ENCODE results near the gene NPIPA1.
"Not testable (repeated sequence)": the region's sequence is repeated elsewhere in the genome, so short reads cannot be mapped to it uniquely, and the experiment has no call there.

Gene NPIPA1

GRCh38 chr16:14961405-14962186 lies 24.4 kb downstream of the NPIPA1 start:
- peaks cover 5% of the 10 kb centered on the region for H3K9me3 ChIP-seq (ENCODE audit: control insufficient read depth, low read length)
- no peak overlapping the region for H3K4me3 ChIP-seq (ENCODE audit: insufficient read depth, low read depth, low read length, poor library complexity, severe bottlenecking)
- H3K36me3 ChIP-seq (ENCODE audit: control insufficient read depth, insufficient read depth, low read length), result no peaks in the 10 kb centered on the region
- no peaks in the 10 kb centered on the region for H3K27me3 ChIP-seq (replicated peaks; ENCODE audit: control insufficient read depth, insufficient read depth, low read length, poor library complexity, severe bottlenecking)
- no peak overlapping the region for H3K27ac ChIP-seq (ENCODE audit: insufficient read depth, low read length, poor library complexity, severe bottlenecking)
- no peak for DNase-seq
- no peaks in the 10 kb centered on the region for H3K4me1 ChIP-seq (ENCODE audit: control insufficient read depth, insufficient read depth, low read length, poor library complexity, severe bottlenecking)

- no peak overlapping the region for H3K4me3 ChIP-seq (ENCODE audit: insufficient read depth, low read depth, low read length, poor library complexity, severe bottlenecking)
- DNase-seq, result no peak
- H3K27me3 ChIP-seq (replicated peaks; ENCODE audit: control insufficient read depth, insufficient read depth, low read length, poor library complexity, severe bottlenecking), result no peaks in the 10 kb centered on the region
- no peak overlapping the region for H3K27ac ChIP-seq (ENCODE audit: insufficient read depth, low read length, poor library complexity, severe bottlenecking)
- H3K4me1 ChIP-seq (ENCODE audit: control insufficient read depth, insufficient read depth, low read length, poor library complexity, severe bottlenecking), result no peaks in the 10 kb centered on the region
- peaks cover 5% of the 10 kb centered on the region for H3K9me3 ChIP-seq (ENCODE audit: control insufficient read depth, low read length)
- H3K36me3 ChIP-seq (ENCODE audit: control insufficient read depth, insufficient read depth, low read length), result no peaks in the 10 kb centered on the region
Observed at GRCh38 chr16:14963281-14964173, 26.3 kb downstream of the NPIPA1 start.

GRCh38 chr16:14965328-14965727 lies 28.1 kb downstream of the NPIPA1 start:
- Histone ChIP-seq H3K4me1 (ENCODE audit: control insufficient read depth, insufficient read depth, low read length, poor library complexity, severe bottlenecking) (no peaks in the 10 kb centered on the region), H3K4me3 (ENCODE audit: insufficient read depth, low read depth, low read length, poor library complexity, severe bottlenecking) (no peak overlapping the region), H3K27ac (ENCODE audit: insufficient read depth, low read length, poor library complexity, severe bottlenecking) (no peak overlapping the region), H3K9me3 (ENCODE audit: control insufficient read depth, low read length) (peaks cover 5% of the 10 kb centered on the region), H3K27me3 (replicated peaks; ENCODE audit: control insufficient read depth, insufficient read depth, low read length, poor library complexity, severe bottlenecking) (no peaks in the 10 kb centered on the region), H3K36me3 (ENCODE audit: control insufficient read depth, insufficient read depth, low read length) (no peaks in the 10 kb centered on the region)
- DNase-seq, result no peak

GRCh38 chr16:14969795-14970194 lies 32.6 kb downstream of the NPIPA1 start:
- H3K27me3 ChIP-seq (replicated peaks; ENCODE audit: control insufficient read depth, insufficient read depth, low read length, poor library complexity, severe bottlenecking); H3K36me3 ChIP-seq (ENCODE audit: control insufficient read depth, insufficient read depth, low read length): not testable (repeated sequence)

GRCh38 chr16:14971621-14972228 lies 34.5 kb downstream of the NPIPA1 start:
- H3K27me3 ChIP-seq (replicated peaks; ENCODE audit: control insufficient read depth, insufficient read depth, low read length, poor library complexity, severe bottlenecking); H3K4me1 ChIP-seq (ENCODE audit: control insufficient read depth, insufficient read depth, low read length, poor library complexity, severe bottlenecking); DNase-seq; H3K4me3 ChIP-seq (ENCODE audit: insufficient read depth, low read depth, low read length, poor library complexity, severe bottlenecking); H3K36me3 ChIP-seq (ENCODE audit: control insufficient read depth, insufficient read depth, low read length); H3K9me3 ChIP-seq (ENCODE audit: control insufficient read depth, low read length); H3K27ac ChIP-seq (ENCODE audit: insufficient read depth, low read length, poor library complexity, severe bottlenecking): not testable (repeated sequence)

More at GRCh38 chr16:14969795-14970194, 32.6 kb downstream of the NPIPA1 start:
- DNase-seq; H3K27ac ChIP-seq (ENCODE audit: insufficient read depth, low read length, poor library complexity, severe bottlenecking); H3K4me1 ChIP-seq (ENCODE audit: control insufficient read depth, insufficient read depth, low read length, poor library complexity, severe bottlenecking); H3K4me3 ChIP-seq (ENCODE audit: insufficient read depth, low read depth, low read length, poor library complexity, severe bottlenecking); H3K9me3 ChIP-seq (ENCODE audit: control insufficient read depth, low read length): not testable (repeated sequence)

GRCh38 chr16:14973785-14974322 lies 36.6 kb downstream of the NPIPA1 start:
- not testable (repeated sequence) for H3K27me3 ChIP-seq (replicated peaks; ENCODE audit: control insufficient read depth, insufficient read depth, low read length, poor library complexity, severe bottlenecking); H3K36me3 ChIP-seq (ENCODE audit: control insufficient read depth, insufficient read depth, low read length); H3K9me3 ChIP-seq (ENCODE audit: control insufficient read depth, low read length); H3K4me1 ChIP-seq (ENCODE audit: control insufficient read depth, insufficient read depth, low read length, poor library complexity, severe bottlenecking); DNase-seq
- Histone ChIP-seq H3K27ac (ENCODE audit: insufficient read depth, low read length, poor library complexity, severe bottlenecking) (peak overlapping the region; percentile 92), H3K4me3 (ENCODE audit: insufficient read depth, low read depth, low read length, poor library complexity, severe bottlenecking) (peak overlapping the region; percentile 97)

GRCh38 chr16:14974331-14974655 lies 37.0 kb downstream of the NPIPA1 start:
- H3K36me3 ChIP-seq (ENCODE audit: control insufficient read depth, insufficient read depth, low read length); H3K9me3 ChIP-seq (ENCODE audit: control insufficient read depth, low read length); H3K27me3 ChIP-seq (replicated peaks; ENCODE audit: control insufficient read depth, insufficient read depth, low read length, poor library complexity, severe bottlenecking); DNase-seq; H3K4me1 ChIP-seq (ENCODE audit: control insufficient read depth, insufficient read depth, low read length, poor library complexity, severe bottlenecking): not testable (repeated sequence)
- Histone ChIP-seq H3K27ac (ENCODE audit: insufficient read depth, low read length, poor library complexity, severe bottlenecking) (peak overlapping the region; percentile 92), H3K4me3 (ENCODE audit: insufficient read depth, low read depth, low read length, poor library complexity, severe bottlenecking) (peak overlapping the region; percentile 97)

GRCh38 chr16:14974656-14975417 lies 37.6 kb downstream of the NPIPA1 start, which contains the start of gene PDXDC1:
PDXDC1 (plus strand) TSS chr16:14975026; CDS start chr16:14975200, 174 bp downstream.
- H3K4me3 ChIP-seq (ENCODE audit: insufficient read depth, low read depth, low read length, poor library complexity, severe bottlenecking), result peak within 1 kb of the TSS; percentile 97
- H3K27me3 ChIP-seq (replicated peaks; ENCODE audit: control insufficient read depth, insufficient read depth, low read length, poor library complexity, severe bottlenecking); H3K36me3 ChIP-seq (ENCODE audit: control insufficient read depth, insufficient read depth, low read length); H3K4me1 ChIP-seq (ENCODE audit: control insufficient read depth, insufficient read depth, low read length, poor library complexity, severe bottlenecking); H3K9me3 ChIP-seq (ENCODE audit: control insufficient read depth, low read length): not testable (repeated sequence)
- peak within 1 kb of the TSS; percentile 92 for H3K27ac ChIP-seq (ENCODE audit: insufficient read depth, low read length, poor library complexity, severe bottlenecking)
- peak; percentile 94 to 98 (median 94) for DNase-seq

- H3K9me3 ChIP-seq (ENCODE audit: control insufficient read depth, low read length); H3K36me3 ChIP-seq (ENCODE audit: control insufficient read depth, insufficient read depth, low read length); H3K4me1 ChIP-seq (ENCODE audit: control insufficient read depth, insufficient read depth, low read length, poor library complexity, severe bottlenecking); H3K27me3 ChIP-seq (replicated peaks; ENCODE audit: control insufficient read depth, insufficient read depth, low read length, poor library complexity, severe bottlenecking): not testable (repeated sequence)
- H3K4me3 ChIP-seq (ENCODE audit: insufficient read depth, low read depth, low read length, poor library complexity, severe bottlenecking), result peak overlapping the region; percentile 97
- DNase-seq, result peak; percentile 58 to 66 (median 62)
- peak overlapping the region; percentile 92 for H3K27ac ChIP-seq (ENCODE audit: insufficient read depth, low read length, poor library complexity, severe bottlenecking)
Observed at GRCh38 chr16:14975418-14976194, 38.4 kb downstream of the NPIPA1 start.

Data from effector memory CD4-positive, alpha-beta T cell (primary cell).